GM19438 (cell line): ENCODE data around the gene MAEA.

Experiments
- ATAC-seq: cut with Tn5 transposase; IDR thresholded peaks from one replicate; pipeline ENCODE4 v1.9.1; 2021; ENCODE audit warnings: low read depth; ENCODE audit not compliant: unreplicated experiment

The MAEA gene

GRCh38 chr4:1298461-1298860 lies 8.8 kb downstream of the MAEA start:
- ATAC-seq, result no peak

DNA sequence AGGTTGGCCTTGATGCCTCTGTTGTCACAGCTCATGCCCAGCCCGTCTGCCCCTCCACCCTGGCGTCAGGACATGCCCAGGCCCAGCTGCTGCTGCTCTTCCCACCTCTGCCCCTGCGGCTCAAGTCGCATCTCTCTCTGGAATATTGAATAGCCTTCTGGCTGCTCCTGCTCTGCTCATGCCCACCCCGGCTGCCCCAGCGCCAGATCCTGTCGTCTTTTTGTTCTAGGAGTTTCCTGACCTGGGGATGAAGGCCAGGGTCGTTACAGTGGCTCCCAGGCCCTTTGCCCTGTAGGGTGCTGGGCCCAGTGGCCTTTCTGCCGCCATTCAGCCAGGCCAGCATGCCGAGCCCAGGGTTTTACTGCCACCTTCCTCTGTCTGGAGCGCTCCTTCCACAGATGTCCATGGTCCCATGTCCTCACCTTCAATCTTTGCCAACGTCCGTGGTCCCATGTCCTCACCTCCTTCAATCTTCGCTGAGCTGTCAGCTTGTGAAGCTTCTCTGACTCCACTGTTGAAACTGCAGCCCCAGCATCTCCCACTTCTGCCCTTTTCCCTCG lies 9.7 kb downstream of the MAEA start:
- ATAC-seq, result no peak

DNA sequence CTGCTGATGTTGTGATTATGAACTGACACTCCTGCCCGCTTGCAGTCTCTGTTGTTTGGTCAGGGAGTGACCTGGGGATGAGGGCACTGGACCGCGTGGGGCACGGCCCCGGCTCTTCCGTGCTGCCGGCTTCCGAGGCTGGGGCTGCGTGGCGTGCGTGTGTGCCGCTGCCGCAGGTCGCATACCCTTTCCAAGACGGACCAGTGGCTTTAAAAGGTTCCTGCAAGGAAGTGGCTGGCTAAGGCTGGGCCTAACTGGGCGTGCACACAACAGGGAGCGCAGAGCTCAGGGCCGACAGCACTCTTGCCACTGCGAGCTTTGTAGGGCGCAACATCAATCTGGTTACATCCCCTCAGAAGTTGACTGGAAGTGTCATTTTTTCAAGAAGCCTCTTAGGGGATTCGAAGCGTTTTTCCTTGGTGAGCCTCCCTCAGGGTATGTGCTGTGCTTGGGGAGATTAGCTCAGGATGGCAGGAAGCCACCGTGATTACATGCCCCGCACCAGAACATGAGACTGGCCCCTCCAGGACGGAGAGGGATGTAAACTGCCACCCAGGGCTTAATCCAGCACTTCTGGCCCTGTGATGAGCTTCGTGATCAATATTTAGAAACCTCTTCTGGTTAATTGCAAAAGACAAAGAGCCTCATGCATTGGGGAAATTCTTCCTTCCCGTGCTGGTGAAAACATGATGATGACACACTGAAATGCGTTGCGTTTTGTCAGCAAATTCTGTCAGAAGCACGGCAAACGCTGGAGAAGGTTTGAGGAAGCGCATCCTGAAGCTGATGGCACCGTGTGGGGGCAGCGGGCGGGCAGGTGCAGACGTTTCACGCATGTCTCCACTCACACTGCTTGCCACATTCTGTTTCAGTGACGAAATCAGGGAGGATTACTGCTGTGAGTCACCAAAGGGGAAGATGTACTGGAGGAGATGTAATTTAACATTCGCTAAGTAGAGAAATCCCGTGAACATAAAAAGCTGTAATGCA lies 11.1 kb downstream of the MAEA start:
- no peak for ATAC-seq

DNA sequence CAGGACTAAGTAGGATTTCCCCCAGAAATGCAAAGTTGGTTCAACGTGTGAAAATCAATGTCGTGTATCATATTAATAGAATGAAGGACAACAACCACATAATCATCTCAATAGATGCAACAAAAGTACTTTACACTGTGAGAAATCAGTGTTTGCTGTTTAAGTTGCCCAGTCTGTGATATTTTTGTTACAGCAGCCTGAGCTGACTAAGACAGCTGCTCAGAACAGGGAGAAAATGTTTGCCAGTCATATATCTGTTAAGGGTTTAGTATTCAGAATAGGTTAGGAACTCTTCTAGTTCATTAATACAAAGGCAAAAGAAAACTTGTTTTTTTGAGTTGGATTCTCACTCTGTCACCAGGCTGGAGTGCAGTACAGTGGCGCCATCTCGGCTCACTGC lies 12.5 kb downstream of the MAEA start:
- no peak for ATAC-seq

DNA sequence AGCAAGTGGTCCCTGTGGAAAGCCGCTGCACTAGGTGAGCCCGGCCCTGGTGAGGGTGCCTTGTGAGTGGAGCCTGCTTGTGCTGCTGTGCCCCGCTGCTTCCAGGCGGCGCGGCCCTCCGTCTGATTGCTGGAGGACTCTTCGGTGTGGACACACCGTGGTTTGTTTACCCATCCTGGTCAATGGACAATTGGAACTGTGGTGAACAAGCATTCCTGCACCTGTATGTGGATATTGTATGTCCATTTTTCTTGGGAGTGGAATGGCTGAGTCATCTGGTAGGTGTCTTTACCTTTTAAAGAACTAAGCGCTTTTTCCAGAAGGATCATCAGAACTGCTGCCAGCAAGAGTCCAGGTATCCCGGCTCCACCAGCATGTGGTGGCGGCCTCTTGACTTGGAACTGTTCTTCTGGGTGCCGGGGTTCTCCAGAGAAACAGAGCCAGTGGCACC lies 15.6 kb downstream of the MAEA start:
- no peak for ATAC-seq

GRCh38 chr4:1305781-1306455 lies 16.2 kb downstream of the MAEA start:
- no peak for ATAC-seq

DNA sequence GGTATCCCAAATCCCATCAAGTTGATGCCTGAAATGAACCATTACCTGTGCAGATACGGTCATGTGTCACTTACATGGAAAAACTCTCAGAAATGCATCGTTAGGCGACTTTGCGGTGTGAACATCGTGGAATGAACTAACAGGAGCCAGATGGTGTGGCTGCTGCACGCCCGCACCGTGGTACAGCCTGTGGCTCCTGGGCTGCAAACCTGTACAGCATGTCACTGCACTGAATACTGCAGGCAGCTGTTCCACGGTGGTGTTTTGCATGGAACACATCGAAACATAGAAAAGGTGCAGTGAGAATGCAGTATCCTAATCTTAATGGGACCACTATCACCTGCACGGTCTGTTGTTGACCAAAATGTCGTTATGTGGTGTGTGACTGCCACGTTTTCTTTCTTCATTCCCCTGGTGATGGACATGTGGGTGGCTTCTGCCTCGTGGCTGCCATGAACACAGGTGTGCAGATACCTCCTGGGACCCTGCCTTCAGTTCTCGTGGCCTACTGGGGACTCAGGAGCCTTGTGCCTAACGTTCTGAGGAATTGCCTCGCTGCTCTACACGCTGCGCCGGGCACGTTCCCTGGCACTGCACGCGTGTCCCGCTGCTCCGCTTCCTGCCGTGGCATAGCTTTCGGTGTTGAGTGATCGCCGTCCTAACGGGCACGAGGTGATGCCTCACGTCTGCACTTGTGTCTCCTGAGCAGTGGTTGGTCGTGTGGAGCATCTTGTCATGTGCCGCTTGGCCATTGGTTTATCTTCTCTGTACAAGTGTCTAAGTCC lies 18.5 kb downstream of the MAEA start:
- no peak for ATAC-seq

DNA sequence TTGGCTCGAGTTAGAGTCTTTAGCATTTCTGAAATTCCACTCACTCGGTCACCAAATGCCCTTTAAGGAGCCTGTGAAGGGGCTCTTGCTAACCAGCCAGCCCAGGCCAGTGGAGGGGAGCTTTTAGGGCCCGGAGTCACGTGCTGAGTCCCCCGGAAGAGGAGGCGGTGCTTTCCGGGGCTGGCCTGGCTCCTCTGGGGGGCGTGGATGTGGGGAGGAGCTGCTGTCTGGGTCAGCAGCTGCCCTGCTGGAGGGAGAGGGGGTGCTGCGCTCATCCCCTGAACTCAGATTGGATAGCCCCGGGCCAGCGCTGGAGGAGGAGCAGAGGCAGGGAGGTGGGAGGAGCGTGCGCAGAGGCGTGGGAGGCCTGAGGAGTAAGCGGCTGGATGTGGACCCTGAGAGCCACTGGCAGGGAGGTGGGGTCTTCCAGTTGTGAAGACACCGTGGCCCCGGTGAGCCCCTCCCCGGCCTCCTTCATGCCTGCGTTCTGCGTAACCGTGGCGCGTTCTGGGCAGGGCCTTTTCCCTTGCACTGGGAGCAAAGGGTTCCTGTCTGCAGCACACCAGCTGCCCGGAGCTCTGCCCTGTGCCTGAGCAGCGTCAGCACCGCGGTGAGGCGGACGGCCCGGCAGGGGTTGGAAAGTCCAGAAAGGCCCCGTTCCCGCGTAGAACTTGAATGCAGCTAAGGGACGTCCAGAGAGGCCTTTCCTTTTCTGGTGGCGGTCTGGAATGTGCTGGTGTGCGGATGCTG lies 19.7 kb downstream of the MAEA start:
- ATAC-seq, result peak; percentile 95

DNA sequence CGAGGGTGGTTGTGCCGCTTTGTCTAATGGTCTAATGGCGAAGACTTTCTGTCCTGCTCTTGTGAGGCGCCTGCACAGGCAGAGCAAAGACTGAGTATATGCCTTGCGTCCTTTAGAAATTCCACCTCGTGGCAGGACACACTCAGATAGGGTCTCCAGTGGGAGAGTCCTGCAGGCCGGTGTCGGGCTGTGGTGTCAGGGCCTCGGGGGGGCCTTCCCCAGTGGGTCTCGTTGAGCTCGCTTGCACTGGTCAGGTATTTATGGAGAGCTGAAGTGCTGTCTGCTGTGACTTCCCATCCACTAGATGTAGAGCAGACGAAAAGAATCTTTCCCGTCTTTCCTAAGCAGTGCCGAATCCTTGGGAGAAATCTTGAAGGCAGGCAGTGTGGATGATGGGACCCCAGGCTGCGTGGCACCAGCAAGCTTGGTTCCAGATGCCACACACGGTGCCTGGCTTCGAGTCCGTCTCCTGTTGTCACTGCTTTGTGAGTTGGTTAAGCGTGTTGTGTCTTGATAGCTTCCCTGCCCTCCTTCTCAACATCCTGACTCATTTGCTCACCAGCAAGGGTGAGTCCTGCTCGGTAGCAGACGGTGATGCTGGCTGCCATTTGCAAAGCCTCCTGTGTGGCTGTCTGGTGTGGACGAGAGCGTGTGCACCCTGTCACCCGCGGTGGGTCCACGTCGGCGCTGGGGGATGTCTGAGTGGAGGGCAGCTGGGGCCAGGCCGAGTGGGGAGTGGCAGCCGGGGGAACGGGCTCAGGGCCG lies 20.5 kb downstream of the MAEA start:
- ATAC-seq, result no peak

DNA sequence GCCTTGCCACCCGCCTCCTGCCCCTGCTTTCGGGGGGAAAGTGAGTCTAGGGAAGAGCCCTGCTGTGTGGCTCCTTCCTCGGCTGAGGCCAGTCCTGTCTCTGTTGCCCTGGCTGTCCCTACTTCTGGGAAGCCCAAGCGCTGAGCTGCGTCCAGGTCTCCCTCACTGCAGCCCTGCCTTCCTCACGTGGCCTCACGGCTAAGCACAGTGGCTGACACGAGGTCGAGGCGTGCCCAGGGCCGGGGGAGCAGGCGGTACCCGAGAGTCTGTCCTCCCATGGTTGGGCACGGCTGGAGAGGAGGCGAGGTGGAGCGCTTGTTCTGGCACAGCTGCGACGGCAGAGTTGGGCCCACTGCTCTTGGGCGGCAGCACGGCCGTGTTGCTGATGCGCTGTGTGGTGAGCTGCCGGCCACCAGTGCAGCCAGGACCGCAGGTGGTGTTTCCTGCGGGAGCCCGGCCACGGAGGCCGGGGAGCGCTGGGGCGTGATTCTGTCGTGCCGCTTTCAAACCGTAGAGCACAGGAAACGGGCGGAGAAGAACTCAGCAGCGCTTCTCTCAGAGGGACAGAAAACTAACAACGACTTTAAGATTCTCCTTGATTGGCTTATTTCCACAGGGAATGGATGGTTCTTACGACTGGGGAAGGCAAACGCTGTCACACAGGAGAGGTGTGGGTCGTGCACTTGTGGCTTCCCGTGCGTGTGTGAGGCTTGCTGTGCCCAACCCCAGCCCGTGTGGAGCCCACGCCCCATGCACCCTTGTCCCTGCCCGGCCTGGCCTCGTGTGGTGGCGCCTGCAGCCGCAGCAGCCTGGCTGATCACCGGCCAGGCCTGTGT lies 21.3 kb downstream of the MAEA start:
- no peak for ATAC-seq

- ATAC-seq, result no peak
Observed at GRCh38 chr4:1312821-1313640, 23.3 kb downstream of the MAEA start.

GRCh38 chr4:1315306-1315705 lies 25.6 kb downstream of the MAEA start:
- no peak for ATAC-seq

- ATAC-seq, result no peak
Observed at GRCh38 chr4:1315836-1316536, 26.3 kb downstream of the MAEA start.

DNA sequence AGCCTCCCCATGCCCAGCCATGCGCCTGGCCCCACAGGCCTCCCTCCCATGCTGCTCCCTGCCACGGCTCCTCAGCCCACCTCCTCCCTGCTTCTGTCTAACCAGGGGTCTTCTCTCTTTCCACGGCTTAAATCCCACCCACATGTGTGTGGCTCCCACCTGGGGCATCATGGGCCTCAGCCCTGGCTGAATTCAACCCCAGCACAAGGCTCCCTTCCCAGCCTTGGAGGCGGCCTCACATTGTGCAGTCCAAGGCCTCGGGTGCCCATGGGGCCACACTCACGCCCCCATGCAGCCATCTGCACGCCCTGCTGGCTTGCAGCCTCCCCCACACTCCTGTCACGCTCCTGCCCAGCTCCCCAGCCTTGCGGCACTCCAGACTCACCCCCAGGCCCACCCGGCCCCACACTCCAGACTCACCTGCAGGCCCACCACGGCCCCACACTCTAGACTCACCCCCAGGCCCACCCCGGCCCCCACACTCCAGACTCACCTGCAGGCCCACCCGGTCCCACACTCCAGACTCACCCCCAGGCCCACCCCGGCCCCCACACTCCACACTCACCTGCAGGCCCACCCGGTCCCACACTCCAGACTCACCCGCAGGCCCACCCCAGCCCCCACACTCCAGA lies 27.0 kb downstream of the MAEA start:
- ATAC-seq, result no peak

DNA sequence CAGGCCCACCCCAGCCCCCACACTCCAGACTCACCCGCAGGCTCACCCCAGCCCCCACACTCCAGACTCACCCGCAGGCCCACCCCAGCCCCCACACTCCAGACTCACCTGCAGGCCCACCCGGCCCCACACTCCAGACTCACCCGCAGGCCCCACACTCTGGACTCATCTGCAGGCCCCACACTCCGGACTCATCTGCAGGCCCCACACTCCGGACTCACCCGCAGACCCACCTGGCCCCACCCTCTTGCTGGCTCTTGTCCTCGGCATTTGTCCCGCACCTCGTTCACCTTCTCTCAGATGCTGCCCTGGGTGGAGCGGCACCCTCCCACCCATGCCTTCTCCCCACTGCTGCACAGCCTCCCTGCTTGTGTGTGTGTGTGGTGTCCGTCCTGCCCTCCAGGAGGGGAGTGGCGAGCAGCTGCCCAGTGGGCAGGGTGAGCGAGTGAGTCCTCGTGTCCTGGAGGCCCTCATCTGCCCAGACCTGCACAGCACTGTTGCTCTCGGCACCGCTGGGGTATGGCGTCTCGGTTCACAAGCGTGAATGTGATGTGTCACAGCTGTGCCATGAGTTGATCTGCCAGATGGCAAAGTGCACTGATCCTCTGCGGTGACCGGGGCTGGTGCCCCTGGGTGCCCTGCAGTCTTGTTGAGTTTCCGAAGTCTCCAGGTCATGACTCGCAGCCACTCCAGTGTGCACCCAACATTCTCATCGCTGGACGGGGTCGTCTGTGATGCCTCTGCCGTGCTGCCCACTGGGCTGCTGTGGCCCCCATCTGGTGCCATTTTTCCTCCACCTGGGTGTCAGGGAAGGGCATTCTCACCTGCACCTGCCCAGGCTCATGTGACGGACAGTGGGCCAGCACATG lies 27.7 kb downstream of the MAEA start:
- no peak for ATAC-seq

- ATAC-seq, result no peak
Observed at GRCh38 chr4:1318046-1318375, 28.3 kb downstream of the MAEA start.
